ENCODE results near the gene WBP2.
A peak's percentile ranks its signal among the peaks of the same experiment; 100 is the strongest.

Gene WBP2

DNA sequence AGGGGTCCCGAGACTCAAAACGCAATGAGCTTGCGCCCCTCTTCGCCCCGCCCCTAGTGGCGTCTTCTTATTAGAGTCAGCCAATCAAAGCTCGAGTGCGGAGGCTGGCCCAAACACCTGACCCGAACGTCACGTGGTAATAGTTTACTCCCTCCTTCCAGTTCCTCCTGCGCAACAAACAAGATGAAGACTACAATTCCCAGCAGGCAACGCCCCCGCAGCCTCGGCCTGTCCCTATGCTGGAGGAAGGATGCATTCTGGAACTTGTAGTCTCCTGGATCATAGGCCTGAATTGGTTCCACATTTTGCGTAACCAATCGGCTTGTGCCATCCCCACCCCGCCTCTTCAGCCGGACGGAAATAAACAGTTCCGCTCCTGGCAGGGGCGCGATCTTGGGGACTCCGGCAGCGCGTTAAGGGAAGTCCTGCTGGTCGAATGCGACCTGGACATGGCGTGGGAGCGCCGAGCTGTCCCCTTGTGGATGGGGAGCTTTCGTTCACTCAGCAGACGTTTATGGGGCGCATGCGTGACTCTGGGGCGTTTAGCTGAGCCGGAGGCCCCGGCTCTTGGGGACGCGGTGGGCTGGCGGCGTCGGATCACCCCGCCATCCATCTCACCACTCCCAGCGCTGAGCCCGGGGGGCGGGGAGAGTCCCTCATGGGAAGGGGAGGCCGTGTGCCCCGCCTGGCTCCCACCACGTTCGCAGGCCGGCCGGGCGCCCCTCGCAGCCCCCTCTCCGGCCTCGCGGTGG, at the start of gene WBP2:
WBP2 (minus strand) TSS at position 26 of the 752 bp plus-strand sequence. CDS start 38 bp downstream, outside the sequence.
- DNase-seq, result peak; percentile 99 to 100 (median 100)

DNA sequence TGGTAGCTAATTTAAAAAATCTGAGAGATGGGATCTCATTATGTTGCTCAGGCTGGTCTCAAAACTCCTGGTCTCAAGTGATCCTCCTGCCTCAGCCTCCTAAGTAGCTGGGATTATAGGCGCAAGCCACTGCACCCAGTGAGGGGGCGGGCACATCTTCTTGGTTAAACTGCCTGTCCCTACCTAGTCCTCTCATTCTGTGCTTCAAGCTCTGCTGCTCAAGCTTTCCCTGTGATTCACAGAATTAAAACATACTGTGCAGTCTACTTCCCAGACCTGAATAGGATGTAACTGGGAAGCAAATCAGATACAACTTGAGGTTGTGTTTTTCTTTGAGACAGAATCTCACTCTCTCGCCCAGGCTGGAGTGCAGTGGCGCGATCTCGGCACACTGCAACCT, 47.3 kb upstream of the WBP2 start:
- DNase-seq, result no peak

DNA sequence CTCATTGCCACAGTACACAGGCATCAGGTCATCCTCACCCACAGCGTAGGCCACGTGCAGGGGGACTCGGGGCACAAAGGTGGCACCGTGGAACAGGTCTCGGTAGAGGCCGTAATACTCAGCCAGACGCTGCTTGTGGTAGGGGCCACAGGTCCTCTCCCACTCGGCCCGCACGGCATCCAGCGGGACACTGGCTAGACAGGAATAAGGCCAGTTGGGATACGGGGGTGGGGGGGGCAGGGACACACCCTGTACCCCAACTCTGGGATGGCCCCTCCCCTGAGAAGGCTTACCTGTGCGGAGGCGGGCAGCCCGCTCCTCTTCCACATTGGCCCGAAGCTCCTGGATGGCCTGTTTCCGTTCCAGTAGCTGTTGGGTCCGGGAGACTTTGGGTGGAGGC, 46.6 kb upstream of the WBP2 start:
- DNase-seq, result no peak

DNA sequence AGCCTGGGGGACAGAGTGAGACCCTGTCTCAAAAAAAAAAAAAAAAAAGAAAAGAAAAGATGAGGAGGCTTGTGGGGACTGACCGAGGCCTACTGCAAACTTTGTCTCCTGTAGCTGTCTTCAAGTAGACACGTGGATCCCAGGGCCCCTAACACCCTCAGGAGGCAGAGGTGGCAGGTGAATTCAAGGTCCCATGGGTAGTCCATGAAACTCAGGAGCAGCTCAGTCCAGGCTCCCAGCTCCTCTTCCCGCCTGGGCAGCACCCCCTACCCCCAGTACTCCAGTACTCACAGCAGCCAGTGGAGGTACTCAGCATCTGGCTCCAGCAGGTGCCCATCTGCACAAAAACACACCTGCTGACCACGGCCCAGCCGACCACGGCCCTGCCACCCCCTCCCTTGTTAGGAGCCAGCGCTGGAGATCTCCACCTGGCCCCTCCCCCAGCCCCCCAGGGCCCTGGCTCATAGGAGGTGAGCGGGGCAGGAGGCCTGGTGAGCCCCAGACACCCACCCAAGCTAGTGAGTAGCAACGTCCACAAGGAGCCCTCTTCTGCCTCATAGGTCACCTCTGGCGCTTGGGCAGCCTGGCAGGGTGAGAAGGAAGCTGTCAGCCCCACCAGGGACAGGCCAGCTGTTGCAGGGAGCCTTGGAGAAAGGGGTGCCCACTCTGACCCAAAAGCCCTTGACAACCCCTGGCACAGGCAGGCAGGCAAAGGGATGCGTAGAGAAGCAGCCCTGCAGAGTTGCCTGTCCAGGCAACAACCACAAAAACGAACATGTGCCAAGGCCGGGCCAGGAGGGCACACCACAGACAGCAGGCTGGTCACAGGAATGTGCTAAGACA, 45.8 kb upstream of the WBP2 start:
- no peak for DNase-seq

DNA sequence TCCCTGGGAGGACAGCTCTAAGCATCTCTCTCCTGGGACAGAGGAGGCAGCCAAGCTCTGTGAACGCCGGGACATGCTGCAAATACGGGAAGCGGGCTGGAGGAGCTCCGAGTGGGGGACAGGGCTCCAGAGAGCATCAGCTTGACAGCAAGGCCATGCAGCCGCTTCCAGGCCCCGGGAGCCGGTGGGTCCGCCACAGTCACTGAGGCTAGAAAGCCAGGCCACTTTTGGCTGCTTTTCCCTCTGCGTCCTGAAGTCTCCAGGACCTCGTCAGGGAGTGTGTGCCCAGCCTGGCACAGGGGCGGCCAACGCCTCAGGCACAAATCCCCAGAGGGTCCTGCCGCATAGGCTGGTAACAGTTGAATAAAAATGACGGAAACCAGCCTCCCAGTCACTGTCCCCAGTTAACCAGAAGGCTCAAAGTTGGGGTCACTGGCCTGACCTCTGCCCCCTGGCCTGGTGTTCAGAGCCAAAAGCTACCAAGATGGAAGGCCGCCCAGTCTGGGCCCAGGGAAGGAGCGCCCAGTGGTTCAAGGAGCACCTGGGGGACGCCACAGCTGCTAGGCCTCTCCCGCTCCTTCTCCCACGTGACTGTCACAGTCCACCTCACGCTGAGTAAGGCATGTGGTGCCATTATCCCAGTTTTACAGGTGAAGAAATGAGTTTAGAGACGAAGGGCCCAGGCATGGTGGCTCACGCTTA, 44.8 kb upstream of the WBP2 start:
- no peak for DNase-seq

DNA sequence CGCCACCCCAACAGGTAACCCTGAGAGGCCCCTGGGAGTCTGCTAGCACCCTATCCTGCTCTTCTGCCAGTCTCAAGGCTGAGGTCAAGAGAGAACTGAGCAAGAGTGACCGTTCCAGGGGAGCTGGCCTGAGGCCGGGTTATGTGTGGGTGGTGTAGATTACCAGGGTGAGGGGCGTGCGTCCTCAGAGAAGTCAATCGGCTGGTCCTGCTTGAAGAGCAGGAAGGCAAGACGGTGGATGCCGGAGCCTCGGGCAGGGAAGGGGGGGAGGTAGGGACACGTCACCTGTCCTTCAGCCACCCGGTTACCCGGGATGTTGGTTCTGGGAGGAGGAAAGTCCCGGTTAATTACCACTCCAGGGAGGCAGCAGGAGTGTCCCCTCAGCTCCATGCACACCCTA, 44.2 kb upstream of the WBP2 start:
- no peak for DNase-seq

DNA sequence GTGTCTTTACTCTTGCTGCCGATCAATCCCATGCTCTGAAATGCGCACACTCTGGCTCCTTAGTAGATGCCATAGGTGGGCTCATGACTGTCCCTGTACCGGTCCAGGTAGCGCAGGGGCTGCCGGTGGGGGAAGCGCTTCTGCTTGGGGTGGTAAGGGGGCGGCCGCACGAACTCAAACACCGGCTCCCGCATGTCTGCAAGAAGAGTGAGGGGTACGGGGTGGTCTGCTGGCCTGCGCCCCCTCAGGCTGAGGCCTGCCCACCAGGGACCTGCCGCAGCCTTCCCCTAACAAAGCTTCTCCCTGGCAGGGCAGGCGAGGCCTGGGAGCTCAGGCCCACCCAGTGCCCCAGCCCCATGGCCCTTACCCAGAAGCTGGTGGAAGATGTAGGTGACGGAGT, 43.7 kb upstream of the WBP2 start:
- DNase-seq, result no peak

DNA sequence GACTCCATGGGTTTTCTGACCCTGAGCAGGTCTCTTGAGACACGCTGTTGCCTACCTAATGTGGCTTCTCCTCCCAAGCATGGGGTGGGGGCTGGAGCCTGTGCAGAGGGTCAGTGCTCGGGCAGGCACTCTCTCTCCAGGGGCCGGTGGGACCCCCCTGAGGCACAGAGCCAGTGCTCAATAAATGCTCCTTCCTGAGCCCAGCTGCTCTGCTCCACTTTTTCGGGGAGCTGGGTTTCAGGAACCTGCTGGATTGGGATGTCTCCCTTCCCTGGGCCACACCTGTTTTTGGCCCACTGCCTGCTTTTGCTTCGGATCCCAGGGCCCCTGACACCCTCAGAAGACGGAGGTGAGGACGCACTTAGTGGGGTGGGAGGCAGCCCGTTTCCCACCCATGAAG, 42.9 kb upstream of the WBP2 start:
- DNase-seq, result no peak

DNA sequence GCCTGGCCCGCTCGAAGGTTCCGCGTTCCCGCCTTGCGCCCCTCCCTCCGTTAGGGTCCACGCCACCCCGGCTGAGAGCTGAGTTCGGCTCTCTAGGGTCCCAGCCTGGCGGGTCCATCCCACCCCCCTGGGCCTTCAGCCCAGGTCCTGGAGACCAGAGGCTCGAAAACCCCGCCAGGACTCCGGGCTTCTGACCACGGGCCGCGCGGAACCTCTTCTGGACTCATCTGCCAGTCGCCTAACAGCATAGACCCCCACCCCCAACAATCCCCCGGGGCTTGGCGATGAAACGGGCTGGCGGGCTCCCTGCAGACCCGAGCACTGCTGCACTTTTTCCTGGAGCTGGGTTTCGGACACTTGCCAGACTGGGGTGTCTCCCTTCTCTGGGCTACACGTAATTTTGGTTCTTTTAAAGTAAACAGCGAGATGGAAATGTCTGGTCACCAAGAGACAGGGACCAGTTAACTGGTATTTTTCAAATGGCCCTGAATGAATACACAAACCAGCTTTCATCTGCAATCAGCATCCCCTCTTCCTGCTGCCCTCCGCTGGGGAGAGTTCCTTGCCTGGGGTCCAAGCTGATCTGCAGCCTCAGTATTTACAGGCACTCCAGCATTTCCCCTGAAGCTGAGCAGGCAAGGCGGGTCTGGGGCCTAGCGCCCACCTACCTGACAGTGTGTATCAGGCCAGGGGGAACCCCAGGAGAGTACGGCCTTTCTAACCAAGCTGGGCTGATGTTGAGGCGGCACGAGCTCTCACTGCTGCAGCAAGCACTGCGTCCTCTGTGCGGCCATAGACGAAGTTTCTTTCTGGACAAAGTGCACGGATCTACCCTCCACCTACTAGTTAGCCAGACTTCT, 42.3 kb upstream of the WBP2 start:
- DNase-seq, result no peak

DNA sequence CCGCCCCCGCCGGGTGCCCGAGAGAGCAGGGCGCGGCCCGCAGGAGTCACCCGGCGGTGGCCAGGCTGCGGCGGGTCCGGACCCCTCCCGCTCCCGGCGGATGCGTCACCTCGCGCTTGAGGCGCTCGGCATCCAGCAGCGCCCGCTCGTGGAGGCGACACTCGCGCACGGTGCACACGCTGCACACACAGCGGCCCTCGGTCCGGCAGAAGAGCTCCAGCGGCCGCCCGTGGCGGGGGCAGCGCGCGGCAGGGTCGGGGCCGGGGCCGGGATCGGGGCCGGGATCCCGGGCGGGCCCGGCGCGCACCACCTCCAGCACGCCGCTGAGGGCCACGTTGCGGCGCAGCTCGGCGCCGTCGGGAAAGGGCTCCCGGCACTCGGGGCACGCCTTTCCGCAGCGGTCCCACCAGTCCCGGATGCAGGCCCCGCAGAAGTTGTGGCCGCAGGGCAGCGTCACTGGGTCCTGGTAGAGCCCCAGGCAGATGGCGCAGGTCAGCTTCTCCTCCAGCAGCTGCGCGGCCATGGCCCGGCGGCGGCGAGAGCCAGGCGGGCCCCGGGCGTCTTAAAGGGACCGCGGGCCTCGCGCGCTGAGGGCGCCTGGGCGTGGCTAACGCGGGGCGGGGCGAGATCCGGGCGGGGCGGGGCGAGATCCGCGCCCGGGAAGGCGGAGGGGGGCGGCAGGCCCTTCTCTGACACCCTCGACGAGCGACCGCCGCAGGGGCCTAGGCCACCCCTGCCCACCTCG, 41.5 kb upstream of the WBP2 start, which contains the start of gene TRIM65:
TRIM65 (minus strand) TSS at position 537 of the 745 bp plus-strand sequence; CDS start at position 523, 14 bp downstream.
- DNase-seq, result peak; percentile 91 to 96 (median 95)

DNA sequence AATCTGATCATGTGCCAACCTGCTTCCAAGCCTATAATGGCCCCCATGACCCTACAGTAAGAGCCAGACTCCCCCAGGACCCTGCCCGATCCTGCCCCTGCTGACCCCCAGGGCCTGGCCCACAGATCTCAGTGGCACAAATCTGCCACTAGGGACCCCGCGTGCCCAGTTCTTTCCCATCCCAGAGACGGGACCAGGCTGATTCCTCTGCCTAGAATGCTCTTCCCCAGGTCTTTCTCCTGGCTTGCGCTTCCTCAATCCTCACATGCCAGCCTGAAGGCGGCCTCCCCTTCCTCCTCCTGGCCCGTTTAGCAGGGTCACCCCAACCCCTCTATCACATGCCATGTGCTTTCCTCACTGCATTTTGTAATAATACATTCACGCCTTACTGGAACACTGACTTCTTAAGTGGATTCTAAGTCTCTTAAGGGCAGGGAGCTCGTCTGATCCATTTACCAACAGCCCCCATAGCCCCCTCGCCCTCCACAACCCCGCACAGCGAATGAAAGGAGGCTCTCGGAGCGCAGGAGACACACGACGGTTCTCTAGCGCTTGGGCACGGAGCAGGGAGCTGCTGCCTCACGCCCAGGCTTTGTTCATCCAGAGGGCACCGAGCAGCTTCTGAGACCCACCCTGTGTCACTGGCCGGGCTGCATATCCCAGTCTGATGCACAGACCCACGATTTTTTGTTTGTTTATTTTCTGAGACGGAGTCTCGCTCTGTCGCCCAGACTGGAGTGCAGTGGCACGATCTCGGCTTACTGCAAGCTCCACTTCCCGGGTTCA, 40.4 kb upstream of the WBP2 start:
- DNase-seq, result peak in 2 of 3 donors; percentile 40 to 45

DNA sequence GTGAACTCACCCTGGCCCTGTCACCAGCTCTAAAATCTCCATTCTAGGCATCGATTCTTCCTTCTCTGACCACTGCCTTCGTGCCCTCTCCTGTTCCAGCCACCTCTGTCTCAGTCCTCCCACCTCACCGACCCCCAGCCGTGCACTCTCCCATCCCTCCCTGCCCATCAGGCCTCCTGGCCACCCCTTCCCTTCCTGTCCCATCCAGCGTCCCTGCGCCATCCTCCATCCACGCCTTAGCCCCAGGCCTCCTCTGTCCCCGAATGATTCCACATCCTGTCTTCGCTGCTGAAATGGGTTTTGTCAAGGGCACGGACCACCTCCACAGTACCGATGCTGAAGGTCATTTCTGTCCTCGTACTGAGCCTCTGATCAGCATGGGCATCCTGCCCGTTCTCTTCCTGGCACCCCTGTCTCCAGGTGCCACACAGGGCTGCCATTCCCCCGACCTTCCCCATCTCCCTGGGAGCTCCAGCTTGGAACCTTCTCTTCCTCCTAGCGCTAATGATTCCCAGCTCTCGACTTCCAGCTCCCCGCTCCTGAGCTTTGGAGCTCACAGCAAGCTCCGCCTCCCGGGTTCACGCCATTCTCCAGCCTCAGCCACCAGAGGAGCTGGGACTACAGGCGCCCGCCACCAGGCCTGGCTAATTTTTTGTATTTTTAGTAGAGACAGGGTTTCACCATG, 39.1 kb upstream of the WBP2 start:
- DNase-seq, result no peak

DNA sequence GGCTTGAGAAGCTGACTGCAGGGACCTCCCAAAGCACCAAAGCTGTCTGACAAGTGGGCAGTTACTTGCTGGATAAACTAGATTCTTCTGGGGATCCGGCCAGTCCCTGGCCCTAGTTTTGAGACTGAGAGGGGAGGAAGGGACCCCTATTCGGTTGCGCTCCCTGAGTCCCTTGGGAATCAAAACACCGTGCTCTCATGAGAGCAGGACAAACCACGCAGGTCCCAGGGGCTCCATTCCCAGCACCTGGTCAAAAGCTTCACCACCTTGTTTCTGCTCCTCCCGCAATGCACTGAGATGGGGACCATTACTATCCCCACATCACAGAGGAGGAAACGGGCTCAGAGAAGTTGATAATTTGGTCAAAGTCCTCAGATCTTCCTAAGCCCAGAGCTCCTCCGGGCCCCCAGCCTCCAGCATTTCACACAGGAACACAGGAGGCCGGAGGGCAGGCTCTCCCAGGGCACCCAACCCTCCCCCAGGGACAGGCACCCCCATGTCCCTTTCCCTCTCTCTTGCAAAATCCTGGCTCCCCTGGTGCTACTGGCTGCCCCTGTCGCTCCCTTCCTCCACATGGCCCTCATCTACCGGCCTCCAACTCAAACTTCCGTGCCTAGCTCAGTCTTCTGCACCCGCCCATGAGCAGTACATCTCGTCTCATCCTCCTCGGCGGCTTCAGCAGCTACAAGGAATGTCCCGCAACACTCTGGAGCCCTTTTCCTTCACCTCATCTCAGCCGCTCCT, 38.3 kb upstream of the WBP2 start:
- no peak for DNase-seq

DNA sequence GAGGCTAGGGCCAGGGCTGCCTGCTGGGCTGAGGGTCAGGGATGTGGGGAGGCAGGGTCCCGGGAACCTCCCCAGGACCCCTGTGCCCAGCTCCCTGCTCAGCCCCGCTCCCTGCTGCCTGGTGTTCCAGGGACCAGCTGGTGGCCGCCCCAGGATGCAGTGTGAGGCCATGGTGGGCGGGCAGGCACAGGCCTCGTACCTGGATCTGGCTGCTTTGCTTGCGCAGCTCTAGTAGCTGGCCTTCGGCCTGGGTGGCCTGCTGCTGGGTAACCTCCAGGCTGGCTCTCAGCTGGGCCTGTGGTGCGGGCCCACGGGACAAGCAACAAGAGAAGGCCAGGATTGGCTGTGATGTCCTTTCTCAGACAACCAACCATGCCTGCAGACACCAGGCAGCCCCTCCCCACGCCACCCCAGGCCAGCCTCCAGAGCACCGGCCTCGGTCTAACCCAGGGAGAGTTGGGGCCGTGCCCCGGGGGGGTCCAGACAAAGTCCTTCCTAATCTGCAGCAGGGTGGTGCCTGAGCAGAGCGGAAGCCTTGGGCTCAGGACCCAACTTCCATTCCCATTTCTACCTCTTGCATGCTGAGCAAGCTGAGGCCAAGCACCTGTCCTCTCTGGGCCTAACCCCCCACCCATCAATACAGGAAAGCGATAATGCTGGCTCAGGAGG, 37.6 kb upstream of the WBP2 start:
- no peak for DNase-seq

DNA sequence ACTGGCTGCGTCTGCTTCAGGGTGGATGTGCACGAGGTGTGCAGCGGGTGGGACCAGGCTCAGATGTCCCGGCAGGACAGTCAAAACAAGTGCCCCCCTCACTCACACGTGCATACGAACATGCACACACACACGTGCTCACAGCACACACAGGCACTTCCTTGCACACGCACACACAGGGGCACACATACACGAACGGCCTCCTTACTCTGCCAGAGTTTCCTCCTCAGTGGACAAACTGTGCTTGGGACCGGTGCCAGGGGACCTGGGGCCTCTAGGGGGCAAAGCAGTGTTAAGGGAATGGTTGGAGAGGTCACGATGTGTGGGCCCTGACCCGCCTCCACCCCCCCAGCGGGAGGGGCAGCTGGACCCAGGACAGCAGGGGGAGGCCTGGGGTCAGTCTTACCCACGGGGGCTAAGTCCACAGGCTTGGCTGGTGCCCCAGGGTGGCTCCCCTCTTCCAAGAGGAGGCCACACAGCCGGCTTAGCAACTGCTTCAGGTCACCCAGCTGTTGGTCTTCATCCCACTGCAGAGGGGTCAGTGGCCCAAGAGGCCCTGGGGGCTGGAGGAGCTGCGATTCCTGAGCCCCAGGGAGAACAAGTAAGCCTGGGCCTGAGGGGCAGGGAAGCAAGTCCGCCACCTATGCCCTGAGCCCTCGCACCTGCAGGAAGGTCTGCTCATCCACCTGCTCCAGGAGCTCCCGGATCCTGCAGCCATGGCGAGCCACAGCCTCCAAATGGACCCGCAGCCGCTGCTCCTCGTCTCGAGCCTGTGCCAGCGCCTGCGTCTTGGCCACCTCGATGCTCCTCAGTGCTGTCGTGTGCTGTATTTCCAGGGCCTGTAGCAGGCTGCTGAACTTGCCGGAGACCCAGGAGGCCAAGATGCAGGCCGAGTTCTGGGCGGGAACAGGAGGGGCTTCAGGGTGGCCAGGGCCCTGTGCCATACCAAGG, 36.7 kb upstream of the WBP2 start:
- no peak for DNase-seq

DNA sequence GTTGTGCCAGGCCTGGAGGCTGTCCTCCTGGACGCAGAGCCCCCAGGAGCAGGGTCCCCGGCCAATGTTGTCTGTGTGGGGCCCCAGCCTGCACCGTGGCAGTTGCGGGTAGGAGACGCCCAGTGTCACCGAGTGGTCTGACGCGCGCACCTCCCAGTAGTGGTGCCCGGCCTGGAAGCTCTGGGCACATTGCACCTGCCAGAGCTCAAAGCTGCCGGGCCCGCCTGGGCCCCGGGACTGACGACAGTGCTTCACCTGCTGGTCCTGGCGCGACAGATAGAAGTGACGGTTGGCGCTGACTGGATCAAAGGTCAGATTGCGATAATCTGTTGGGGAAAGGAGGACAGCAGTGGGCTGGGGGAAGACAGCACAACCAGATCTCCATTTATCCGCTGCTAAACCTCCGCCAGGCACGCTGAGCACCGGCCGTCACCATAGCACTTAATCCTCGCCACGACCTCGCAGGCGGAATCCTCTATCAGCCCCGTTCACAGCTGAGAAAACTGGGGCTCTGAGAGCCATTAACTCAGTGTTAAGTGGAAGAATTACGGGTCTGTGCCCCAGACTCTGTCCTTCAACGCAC, 36.0 kb upstream of the WBP2 start:
- no peak for DNase-seq

DNA sequence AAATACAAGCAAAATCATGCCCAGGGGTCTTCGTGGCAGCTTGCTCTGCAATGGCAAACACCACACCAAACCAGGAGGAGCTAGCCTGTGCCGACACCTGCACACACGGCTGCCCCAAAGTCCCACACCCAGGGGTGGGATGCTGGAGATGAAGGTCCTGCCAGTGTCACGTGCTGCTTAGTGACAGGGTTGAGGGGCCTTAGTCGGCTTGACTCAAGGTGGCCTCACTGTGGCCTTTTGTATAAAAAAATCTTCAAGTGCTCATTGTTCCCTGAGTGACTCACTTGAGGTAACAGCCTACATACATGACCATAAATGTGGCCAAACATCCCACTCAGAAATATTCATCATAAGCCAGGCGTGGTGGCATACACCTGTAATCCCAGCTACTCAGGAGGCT, 34.3 kb upstream of the WBP2 start:
- no peak for DNase-seq
